K562 (cell line): ENCODE data around the gene YIPF4. TPM values are rescaled to one million over a fixed set of nuclear protein-coding genes. Genes with fewer than 3 reads are reported as not detected.

Experiments
- ATF1 ChIP-seq, 2 experiments: fragments of 450-650 bp in 1 of 2; IDR thresholded peaks; 2 replicates each; pipeline ENCODE4 v1.6.1; 2016; ENCODE audit warnings: missing compliant biosample characterization in 1 of 2, missing genetic modification characterization in 1 of 2
- CBFB ChIP-seq: sonication (generic); formaldehyde crosslinking; IDR thresholded peaks from 2 replicates; pipeline ENCODE4 v1.4.0; 2020; ENCODE audit warnings: mild to moderate bottlenecking, missing genetic modification reagents
- CBX2 ChIP-seq: fragments of 200-600 bp; sonication (generic); IDR thresholded peaks from one replicate; pipeline ENCODE4 v1.6.1; 2012; ENCODE audit warnings: mild to moderate bottlenecking, low read length, inconsistent platforms; ENCODE audit not compliant: insufficient read depth, poor library complexity, severe bottlenecking
- CCNT2 ChIP-seq: IDR thresholded peaks from 2 replicates; pipeline ENCODE4 v1.6.1; 2011; ENCODE audit warnings: borderline replicate concordance, low read depth, mild to moderate bottlenecking, moderate library complexity, mixed read lengths, low read length; ENCODE audit not compliant: insufficient read length; ENCODE audit errors: extremely low read depth
- KAT7 ChIP-seq: sonication (generic); formaldehyde crosslinking; IDR thresholded peaks from 2 replicates; pipeline ENCODE4 v1.8.0; 2022; ENCODE audit warnings: missing genetic modification reagents, mild to moderate bottlenecking, borderline replicate concordance
- KLF1 ChIP-seq: fragments of 450-650 bp; IDR thresholded peaks from 2 replicates; pipeline ENCODE4 v1.6.1; 2016; ENCODE audit warnings: missing genetic modification characterization, missing compliant biosample characterization
- MBD2 ChIP-seq: sonication (generic); IDR thresholded peaks from 2 replicates; pipeline ENCODE4 v1.6.1; 2016; ENCODE audit warnings: low read depth, borderline replicate concordance
- MYC ChIP-seq, 2 experiments: fragments of 250-450 bp in 1 of 2; sonication (Bioruptor Pico) in 1 of 2; IDR thresholded peaks; 2 replicates each; pipeline versions ENCODE4 v1.5.1 to v1.6.1; 2012 to 2021; ENCODE audit warnings: low read depth in 2 of 2, borderline replicate concordance in 1 of 2, improper control_type of control experiment in 1 of 2, low read length in 1 of 2, mild to moderate bottlenecking in 1 of 2, moderate library complexity in 1 of 2
- OTX1 ChIP-seq: fragments of 450-650 bp; formaldehyde crosslinking; IDR thresholded peaks from 2 replicates; pipeline ENCODE4 v1.4.0; 2022; ENCODE audit warnings: mild to moderate bottlenecking
- PCBP2 ChIP-seq: fragments of 200-400 bp; formaldehyde crosslinking; IDR thresholded peaks from 2 replicates; pipeline ENCODE4 v1.6.1; 2018; ENCODE audit warnings: low read length, low read depth, mild to moderate bottlenecking, moderate library complexity; ENCODE audit not compliant: poor library complexity, severe bottlenecking
- PHTF2 ChIP-seq: fragments of 250-450 bp; sonication (Bioruptor Pico); IDR thresholded peaks from 2 replicates; pipeline ENCODE4 v1.5.0; 2021; ENCODE audit warnings: mild to moderate bottlenecking
- PML ChIP-seq: IDR thresholded peaks from 2 replicates; pipeline ENCODE4 v1.6.1; 2012; ENCODE audit warnings: low read length, inconsistent platforms
- POLR2G ChIP-seq: fragments of 200-400 bp; formaldehyde crosslinking; IDR thresholded peaks from 2 replicates; pipeline ENCODE4 v1.6.1; 2017; ENCODE audit warnings: low read depth, mild to moderate bottlenecking, antibody characterized with exemption, low read length, moderate library complexity
- RBM25 ChIP-seq: fragments of 200-400 bp; formaldehyde crosslinking; IDR thresholded peaks from 2 replicates; pipeline ENCODE4 v1.6.1; 2018; ENCODE audit warnings: low read length, low read depth, moderate library complexity; ENCODE audit not compliant: severe bottlenecking
- SMARCE1 ChIP-seq: fragments of 450-650 bp; IDR thresholded peaks from 2 replicates; pipeline ENCODE4 v1.7.1; 2016; ENCODE audit warnings: mild to moderate bottlenecking
- SPI1 ChIP-seq: IDR thresholded peaks from 2 replicates; pipeline ENCODE4 v1.6.1; 2011; ENCODE audit warnings: low read depth, low read length, control low read depth, borderline replicate concordance
- TEAD1 ChIP-seq, 2 experiments: fragments of 450-650 bp in 1 of 2; sonication (generic) in 1 of 2; formaldehyde crosslinking; IDR thresholded peaks; 2 replicates each; pipeline versions ENCODE4 v1.4.0 to v1.8.0; 2020 to 2022; ENCODE audit warnings: mild to moderate bottlenecking in 2 of 2, missing genetic modification reagents in 1 of 2
- TGIF2 ChIP-seq: sonication (generic); formaldehyde crosslinking; IDR thresholded peaks from 2 replicates; pipeline ENCODE4 v1.8.1; 2022; ENCODE audit warnings: mild to moderate bottlenecking, missing genetic modification reagents, moderate library complexity
- polyA plus RNA-seq, 8 experiments: library from polyadenylated mRNA; depleted of rRNA in 4 of 8; stranded (reverse) in 5 of 8; unstranded in 3 of 8; fragments of >200 nt; fragmentation: Nextera tagmentation in 2 of 8; fragmentation: Illumina TruSeq in 1 of 8; extraction: Ambion mirVana in 2 of 8; extraction: Trizol in 1 of 8; gene quantifications; 2 replicates each; pipeline versions ENCODE4 v1.2.1 to v1.2.3, GENCODE V29; 2011 to 2014; ENCODE audit warnings: inconsistent platforms in 1 of 8, missing spikeins in 1 of 8
- total RNA-seq, 7 experiments: library from RNA; depleted of rRNA in 6 of 7; stranded (reverse); fragments of >200 nt in 6 of 7; fragmentation: Illumina TruSeq in 2 of 7; extraction: Trizol in 2 of 7; gene quantifications; 2 replicates each; pipeline versions ENCODE4 v1.2.1 to v1.2.3, GENCODE V29; 2011 to 2021; ENCODE audit warnings: low replicate concordance in 1 of 7
- TF ChIP-seq, protein P1 (sequence below): fragments of 450-650 bp; IDR thresholded peaks from 2 replicates; pipeline ENCODE4 v1.6.1; 2016; ENCODE audit warnings: missing biosample characterization, missing genetic modification characterization
- TF ChIP-seq, protein P2 (sequence below): IDR thresholded peaks from 2 replicates; pipeline ENCODE4 v1.6.1; 2011; ENCODE audit not compliant: insufficient read length; ENCODE audit errors: extremely low read depth
- TF ChIP-seq, protein P3 (sequence below): sonication (generic); formaldehyde crosslinking; IDR thresholded peaks from 2 replicates; pipeline ENCODE4 v1.8.0; 2022; ENCODE audit warnings: missing genetic modification reagents, mild to moderate bottlenecking, borderline replicate concordance
- TF ChIP-seq, protein P4 (sequence below): fragments of 250-450 bp; sonication (Bioruptor Pico); IDR thresholded peaks from 2 replicates; pipeline ENCODE4 v1.8.0; 2021; ENCODE audit warnings: borderline replicate concordance, mild to moderate bottlenecking, moderate library complexity; ENCODE audit not compliant: poor library complexity, severe bottlenecking

YIPF4 gene
- total and polyA plus RNA-seq, 9 of the 15 experiments (the other 6 are each of a cell fraction or from before 2014, with no cell fraction given), result 4.9 to 46.9 (median 17.5) TPM

DNA sequence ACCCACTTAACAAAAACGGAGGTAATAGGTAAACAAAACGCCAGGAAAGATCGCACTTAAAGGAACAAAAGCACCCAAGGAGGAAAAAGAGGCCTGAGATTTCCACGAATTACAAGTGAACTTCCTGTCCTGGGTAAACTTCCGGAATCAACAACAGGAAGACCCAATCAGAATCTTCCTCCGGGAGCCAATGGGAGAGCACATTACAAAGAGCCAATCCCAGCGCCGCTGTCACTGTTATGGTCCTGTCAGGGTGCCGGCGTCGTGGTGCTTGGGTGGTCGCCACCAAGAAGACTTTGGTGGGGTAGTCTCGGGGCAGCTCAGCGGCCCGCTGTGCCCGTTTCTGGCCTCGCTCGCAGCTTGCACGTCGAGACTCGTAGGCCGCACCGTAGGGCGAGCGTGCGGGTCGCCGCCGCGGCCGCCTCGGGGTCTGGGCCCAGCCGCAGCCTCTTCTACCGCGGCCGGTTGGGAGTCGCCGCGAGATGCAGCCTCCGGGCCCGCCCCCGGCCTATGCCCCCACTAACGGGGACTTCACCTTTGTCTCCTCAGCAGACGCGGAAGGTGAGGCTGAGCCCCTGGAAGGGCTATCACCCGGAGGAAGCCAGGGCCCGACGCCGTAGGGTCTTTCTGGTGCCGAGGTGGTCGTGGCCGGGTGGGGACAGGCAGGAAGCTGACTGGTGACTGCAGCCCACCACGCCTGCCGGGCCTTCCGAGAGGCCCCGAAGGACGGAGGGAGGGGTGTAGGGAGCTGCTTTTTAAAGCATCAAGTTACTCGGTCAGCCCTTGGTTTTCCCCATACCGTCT lies at the start of gene YIPF4 (continued):
- TF ChIP-seq, protein P1, sequence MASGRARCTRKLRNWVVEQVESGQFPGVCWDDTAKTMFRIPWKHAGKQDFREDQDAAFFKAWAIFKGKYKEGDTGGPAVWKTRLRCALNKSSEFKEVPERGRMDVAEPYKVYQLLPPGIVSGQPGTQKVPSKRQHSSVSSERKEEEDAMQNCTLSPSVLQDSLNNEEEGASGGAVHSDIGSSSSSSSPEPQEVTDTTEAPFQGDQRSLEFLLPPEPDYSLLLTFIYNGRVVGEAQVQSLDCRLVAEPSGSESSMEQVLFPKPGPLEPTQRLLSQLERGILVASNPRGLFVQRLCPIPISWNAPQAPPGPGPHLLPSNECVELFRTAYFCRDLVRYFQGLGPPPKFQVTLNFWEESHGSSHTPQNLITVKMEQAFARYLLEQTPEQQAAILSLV (tag), result no peak
- TF ChIP-seq PML, result peak; percentile 60; the same call in 1 of the 2 replicates
- TF ChIP-seq MYC (IDR thresholded peaks at IDR 0.05; ENCODE audit: low read depth, low read length), result peak; percentile 33; the same call in 1 of the 2 replicates
- no peak for TF ChIP-seq MYC (CRISPR knock-in tag; IDR thresholded peaks at IDR 0.05; ENCODE audit: borderline replicate concordance, low read depth)
- peak; percentile 90 for TF ChIP-seq MBD2
- TF ChIP-seq, protein P2, sequence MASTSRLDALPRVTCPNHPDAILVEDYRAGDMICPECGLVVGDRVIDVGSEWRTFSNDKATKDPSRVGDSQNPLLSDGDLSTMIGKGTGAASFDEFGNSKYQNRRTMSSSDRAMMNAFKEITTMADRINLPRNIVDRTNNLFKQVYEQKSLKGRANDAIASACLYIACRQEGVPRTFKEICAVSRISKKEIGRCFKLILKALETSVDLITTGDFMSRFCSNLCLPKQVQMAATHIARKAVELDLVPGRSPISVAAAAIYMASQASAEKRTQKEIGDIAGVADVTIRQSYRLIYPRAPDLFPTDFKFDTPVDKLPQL, result no peak
- TF ChIP-seq KAT7 (CRISPR knock-in tag), result no peak
- no peak for TF ChIP-seq ATF1 (CRISPR knock-in tag; IDR thresholded peaks at IDR 0.05)
- peak; percentile 62; the same call in 1 of the 2 replicates for TF ChIP-seq ATF1 (tag; IDR thresholded peaks at IDR 0.05)
- TF ChIP-seq RBM25, result peak; percentile 41
- peak in 1 of 2 experiments; percentile 51; a peak in 1 of 4 replicates for TF ChIP-seq TEAD1 (CRISPR knock-in tag; IDR thresholded peaks at IDR 0.05)
- TF ChIP-seq, protein P3, sequence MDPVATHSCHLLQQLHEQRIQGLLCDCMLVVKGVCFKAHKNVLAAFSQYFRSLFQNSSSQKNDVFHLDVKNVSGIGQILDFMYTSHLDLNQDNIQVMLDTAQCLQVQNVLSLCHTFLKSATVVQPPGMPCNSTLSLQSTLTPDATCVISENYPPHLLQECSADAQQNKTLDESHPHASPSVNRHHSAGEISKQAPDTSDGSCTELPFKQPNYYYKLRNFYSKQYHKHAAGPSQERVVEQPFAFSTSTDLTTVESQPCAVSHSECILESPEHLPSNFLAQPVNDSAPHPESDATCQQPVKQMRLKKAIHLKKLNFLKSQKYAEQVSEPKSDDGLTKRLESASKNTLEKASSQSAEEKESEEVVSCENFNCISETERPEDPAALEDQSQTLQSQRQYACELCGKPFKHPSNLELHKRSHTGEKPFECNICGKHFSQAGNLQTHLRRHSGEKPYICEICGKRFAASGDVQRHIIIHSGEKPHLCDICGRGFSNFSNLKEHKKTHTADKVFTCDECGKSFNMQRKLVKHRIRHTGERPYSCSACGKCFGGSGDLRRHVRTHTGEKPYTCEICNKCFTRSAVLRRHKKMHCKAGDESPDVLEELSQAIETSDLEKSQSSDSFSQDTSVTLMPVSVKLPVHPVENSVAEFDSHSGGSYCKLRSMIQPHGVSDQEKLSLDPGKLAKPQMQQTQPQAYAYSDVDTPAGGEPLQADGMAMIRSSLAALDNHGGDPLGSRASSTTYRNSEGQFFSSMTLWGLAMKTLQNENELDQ, result no peak
- no peak for TF ChIP-seq SMARCE1
- TF ChIP-seq CBX2, result no peak
- peak; percentile 29; the same call in 1 of the 2 replicates for TF ChIP-seq TGIF2
- TF ChIP-seq OTX1 (CRISPR knock-in tag), result no peak
- no peak for TF ChIP-seq PHTF2
- TF ChIP-seq CBFB, result peak; percentile 27; the same call in 1 of the 2 replicates
- TF ChIP-seq KLF1 (tag), result peak; percentile 64; the same call in 1 of the 2 replicates
- peak; percentile 46 for TF ChIP-seq CCNT2
- TF ChIP-seq POLR2G, result peak; percentile 88
- peak; percentile 56 for TF ChIP-seq SPI1
- no peak for TF ChIP-seq PCBP2
- TF ChIP-seq, protein P4, sequence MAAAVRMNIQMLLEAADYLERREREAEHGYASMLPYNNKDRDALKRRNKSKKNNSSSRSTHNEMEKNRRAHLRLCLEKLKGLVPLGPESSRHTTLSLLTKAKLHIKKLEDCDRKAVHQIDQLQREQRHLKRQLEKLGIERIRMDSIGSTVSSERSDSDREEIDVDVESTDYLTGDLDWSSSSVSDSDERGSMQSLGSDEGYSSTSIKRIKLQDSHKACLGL, result peak; percentile 22
